Lower lobe of right lung (tissue), 2 donors: ENCODE measurements around the gene STK40. TPM values are rescaled to one million over a fixed set of nuclear protein-coding genes. Genes with fewer than 3 reads are reported as not detected.

Experiments
- ATAC-seq, 2 donors: fragments of 200-7000 bp; cut with Tn5 transposase; one replicate each; pipeline ENCODE4 v1.9.1; 2020 to 2022; ENCODE audit warnings: mild to moderate bottlenecking in 2 of 2, moderate library complexity in 2 of 2
- DNase-seq: peaks from one replicate; pipeline ENCODE4 v3.0.0-alpha.2; 2020
- H3K27ac ChIP-seq: fragments of 200-600 bp; one replicate; pipeline ENCODE4 v1.8.0; 2022
- H3K27me3 ChIP-seq: fragments of 200-600 bp; one replicate; pipeline ENCODE4 v1.8.0; 2022; ENCODE audit warnings: low read depth
- H3K36me3 ChIP-seq: fragments of 200-600 bp; one replicate; pipeline ENCODE4 v1.8.0; 2022; ENCODE audit warnings: mild to moderate bottlenecking
- H3K4me1 ChIP-seq: fragments of 200-600 bp; one replicate; pipeline ENCODE4 v1.8.0; 2022
- H3K4me3 ChIP-seq: fragments of 200-600 bp; one replicate; pipeline ENCODE4 v1.8.0; 2022; ENCODE audit warnings: mild to moderate bottlenecking
- H3K9me3 ChIP-seq: fragments of 200-600 bp; one replicate; pipeline ENCODE4 v1.8.0; 2022
- CTCF ChIP-seq: fragments of 200-600 bp; IDR thresholded peaks from one replicate; pipeline ENCODE4 v1.8.0; 2022; ENCODE audit warnings: antibody characterized with exemption, mild to moderate bottlenecking
- intact Hi-C: fragments of 100-400 bp; cut with DNase I; formaldehyde crosslinking; loops from one replicate; pipeline ENCODE4 v1.11.0; 2022
- total RNA-seq: library from RNA; stranded (reverse); fragmentation: NEBNext Ultra II Directional; extraction: Animal tissue kit (Norgen Biotek cat#: 25700); gene quantifications from one replicate; pipeline ENCODE4 v1.2.1, GENCODE V29; 2021
- donor health status: DM: no; HTN: yes; CAD: no; lungs with severe emphysema.

STK40 gene
- total RNA-seq, 1 donor from 2014 or later = 74.2 TPM

GRCh38 chr1:36307601-36308330 is 78.0 kb downstream of the STK40 start:
- no peak for DNase-seq
- peaks cover 22% of the 10 kb centered on the region for H3K4me1 ChIP-seq
- H3K4me3 ChIP-seq = peak overlapping the region; percentile 96
- intact Hi-C loops = no loop called here
- no peak for TF ChIP-seq CTCF
- ATAC-seq = no peak
- no peaks in the 10 kb centered on the region for H3K9me3 ChIP-seq
- H3K27ac ChIP-seq = no peak overlapping the region
- peaks cover 18% of the 10 kb centered on the region for H3K36me3 ChIP-seq
- H3K27me3 ChIP-seq = no peaks in the 10 kb centered on the region

- no peak for TF ChIP-seq CTCF
- H3K27me3 ChIP-seq = no peaks in the 10 kb centered on the region
- peaks cover 22% of the 10 kb centered on the region for H3K4me1 ChIP-seq
- no peaks in the 10 kb centered on the region for H3K9me3 ChIP-seq
- peak overlapping the region; percentile 92 for H3K27ac ChIP-seq
- peak overlapping the region; percentile 96 for H3K4me3 ChIP-seq
- ATAC-seq (peak; percentile 98), DNase-seq (peak; percentile 93)
- intact Hi-C loops = no loop called here
- H3K36me3 ChIP-seq = peaks cover 26% of the 10 kb centered on the region
Measured at GRCh38 chr1:36306902-36307456, 78.7 kb downstream of the STK40 start.

- intact Hi-C loops = no loop called here
- H3K9me3 ChIP-seq = no peaks in the 10 kb centered on the region
- peaks cover 22% of the 10 kb centered on the region for H3K4me1 ChIP-seq
- no peaks in the 10 kb centered on the region for H3K27me3 ChIP-seq
- DNase-seq (peak; percentile 81), ATAC-seq (peak; percentile 87 to 89)
- peaks cover 32% of the 10 kb centered on the region for H3K36me3 ChIP-seq
- H3K4me3 ChIP-seq = peak within 1 kb of the TSS; percentile 96
- H3K27ac ChIP-seq = peak within 1 kb of the TSS; percentile 92
- peak; percentile 16 for TF ChIP-seq CTCF
Measured at GRCh38 chr1:36306210-36306901, 79.4 kb downstream of the STK40 start, which contains the start of gene SH3D21. SH3D21 (plus strand) TSS chr1:36306368; CDS start chr1:36306421, 53 bp downstream.

GRCh38 chr1:36305915-36306209 is 79.9 kb downstream of the STK40 start:
- no peak for TF ChIP-seq CTCF
- ATAC-seq = peak; percentile 21 to 46
- intact Hi-C loops = no loop called here
- Histone ChIP-seq H3K36me3 (peaks cover 37% of the 10 kb centered on the region), H3K4me1 (peaks cover 22% of the 10 kb centered on the region), H3K9me3 (no peaks in the 10 kb centered on the region), H3K27ac (peak overlapping the region; percentile 92), H3K4me3 (peak overlapping the region; percentile 96), H3K27me3 (no peaks in the 10 kb centered on the region)
- no peak for DNase-seq

GRCh38 chr1:36304970-36305914 is 80.5 kb downstream of the STK40 start:
- peaks cover 28% of the 10 kb centered on the region for H3K4me1 ChIP-seq
- peak overlapping the region; percentile 92 for H3K27ac ChIP-seq
- H3K27me3 ChIP-seq = no peaks in the 10 kb centered on the region
- no peak for TF ChIP-seq CTCF
- H3K4me3 ChIP-seq = no peak overlapping the region
- peaks cover 44% of the 10 kb centered on the region for H3K36me3 ChIP-seq
- H3K9me3 ChIP-seq = no peaks in the 10 kb centered on the region
- intact Hi-C loops = no loop called here
- ATAC-seq = no peak
- DNase-seq = no peak
